ENCODE results near the gene ASB13. TPM values are rescaled to one million over a fixed set of nuclear protein-coding genes. Genes with fewer than 3 reads are reported as not detected.

ASB13 gene
- total RNA-seq, 8 experiments from 2014 or later, result 7.2 to 22.3 (median 10.8) TPM

DNA sequence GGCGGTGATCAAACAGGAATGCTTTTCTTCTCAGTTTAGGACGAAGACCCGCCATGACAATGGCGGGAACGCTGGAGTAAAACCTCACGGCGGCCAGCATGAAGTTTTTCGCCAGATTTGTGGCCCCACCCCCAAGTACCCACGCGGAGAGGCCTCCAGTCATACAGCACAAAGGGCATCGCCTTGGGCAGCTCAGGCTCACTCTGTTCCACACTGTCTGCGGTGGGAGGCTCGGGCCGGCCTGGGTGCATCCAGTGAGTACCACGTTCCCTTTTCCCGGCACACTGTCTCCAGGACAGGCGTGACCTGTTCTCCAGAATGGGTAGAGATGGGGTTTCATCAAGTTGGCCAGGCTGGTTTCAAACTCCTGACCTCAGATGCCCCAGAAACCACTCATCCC, 27.3 kb downstream of the ASB13 start:
- Histone ChIP-seq H3K4me3 (no peak overlapping the region), H3K4me1 (replicated peaks in 1 of 2) (peaks cover 0 to 4% of the 10 kb centered on the region in 2 donors), H3K27ac (no peak overlapping the region)
- no peak for ATAC-seq (replicated peaks in 6 of 8)
- WGBS, 10 experiments, result 84 to 100% (median 95%) methylated on average over 1 to 17 of the region's 17 CpGs; no CpG with 5 or more reads in 2 of the 10 experiments
- in situ Hi-C loops (cut with MboI; ENCODE audit: low pct_unique_long_range_greater_than_20kb in 2 of 9, low sequenced_read_pairs in 9 of 9, unreplicated experiment in 9 of 9), result loop anchor here in 2 of 9 experiments (25.0 kb wide), 1 partner anchor 802 kb away; the partner anchor contains the start of gene AKR1E2 (in 2 of the 2)

- 64 to 90% (median 87%) methylated on average over 2 to 9 of the region's 10 CpGs; no CpG with 5 or more reads in 7 of the 10 experiments for WGBS, 10 experiments
- no peak overlapping the region for H3K27ac ChIP-seq
- in situ Hi-C loops (cut with MboI; ENCODE audit: low pct_unique_long_range_greater_than_20kb in 2 of 9, low sequenced_read_pairs in 9 of 9, unreplicated experiment in 9 of 9), result loop anchor here in 2 of 9 experiments (25.0 kb wide), 1 partner anchor 801 kb away; the partner anchor contains the start of gene AKR1E2 (in 2 of the 2)
- ATAC-seq (replicated peaks in 6 of 8), result no peak
- no peak overlapping the region for H3K4me3 ChIP-seq
- H3K4me1 ChIP-seq (replicated peaks in 1 of 2), result no peaks in the 10 kb centered on the region
Observed at GRCh38 chr10:5638494-5638893, 27.9 kb downstream of the ASB13 start.

DNA sequence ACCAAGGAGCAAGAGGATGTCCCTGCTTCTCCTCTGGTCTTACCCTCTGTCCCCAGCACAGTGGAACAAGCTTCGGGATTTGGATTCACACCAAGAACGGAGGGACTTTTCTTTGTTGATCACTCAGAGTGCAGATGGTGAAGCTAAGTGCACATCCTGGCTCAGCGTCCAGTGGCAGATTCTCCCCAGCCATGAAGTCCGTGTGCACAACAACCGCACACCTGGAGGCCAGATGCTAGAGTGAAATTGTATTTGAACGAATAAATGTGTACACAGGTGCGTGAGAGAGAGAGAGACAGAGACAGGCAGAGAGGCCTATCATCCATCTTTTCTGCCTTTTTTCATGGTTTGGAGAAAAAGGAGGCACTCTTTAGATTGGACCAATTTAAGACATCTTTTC, 31.5 kb downstream of the ASB13 start:
- ATAC-seq (replicated peaks in 6 of 8), result no peak
- H3K4me3 ChIP-seq, result no peak overlapping the region
- in situ Hi-C loops (cut with MboI; ENCODE audit: low pct_unique_long_range_greater_than_20kb in 2 of 9, low sequenced_read_pairs in 9 of 9, unreplicated experiment in 9 of 9), result loop anchor here in 2 of 9 experiments (25.0 kb wide), 1 partner anchor 798 kb away; the partner anchor contains the start of gene AKR1E2 (in 2 of the 2)
- H3K27ac ChIP-seq, result no peak overlapping the region
- H3K4me1 ChIP-seq (replicated peaks in 1 of 2), result peaks cover 0 to 7% of the 10 kb centered on the region in 2 donors
- 6 to 100% (median 84%) methylated on average over 1 to 6 of the region's 7 CpGs; no CpG with 5 or more reads in 2 of the 10 experiments for WGBS, 10 experiments

GRCh38 chr10:5633166-5633749, 33.1 kb downstream of the ASB13 start:
- WGBS, 10 experiments, result 42 to 100% (median 66%) methylated on average over 1 to 6 of the region's 6 CpGs
- Histone ChIP-seq H3K4me3 (no peak overlapping the region), H3K27ac (no peak overlapping the region), H3K4me1 (replicated peaks in 1 of 2) (peaks cover 5 to 15% of the 10 kb centered on the region in 2 donors)
- ATAC-seq (replicated peaks in 6 of 8), result no peak
- in situ Hi-C loops (cut with MboI; ENCODE audit: low pct_unique_long_range_greater_than_20kb in 2 of 9, low sequenced_read_pairs in 9 of 9, unreplicated experiment in 9 of 9), result loop anchor here in 2 of 9 experiments (25.0 kb wide), 1 partner anchor 796 kb away; the partner anchor contains the start of gene AKR1E2 (in 2 of the 2)

DNA sequence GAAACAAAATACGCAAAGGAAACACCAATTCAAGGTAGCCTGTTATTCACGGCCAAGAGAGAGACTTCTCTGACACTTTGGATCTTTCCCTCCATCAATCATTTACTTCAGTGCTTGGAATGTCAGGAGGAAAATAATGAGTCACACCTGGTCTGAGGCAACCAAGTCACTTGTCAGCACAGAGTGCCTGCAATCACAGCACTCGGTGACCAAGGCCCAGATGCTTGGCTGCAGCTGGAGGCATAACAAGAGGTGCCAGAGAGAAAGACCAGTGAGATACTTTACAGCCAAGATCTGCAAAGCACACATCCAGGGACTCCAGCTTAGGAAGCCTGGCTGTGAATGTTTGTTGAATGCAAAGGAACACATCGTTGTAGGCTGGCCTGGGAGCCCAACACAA, 33.9 kb downstream of the ASB13 start:
- in situ Hi-C loops (cut with MboI; ENCODE audit: low pct_unique_long_range_greater_than_20kb in 2 of 9, low sequenced_read_pairs in 9 of 9, unreplicated experiment in 9 of 9), result loop anchor here in 2 of 9 experiments (25.0 kb wide), 1 partner anchor 795 kb away; the partner anchor contains the start of gene AKR1E2 (in 2 of the 2)
- peaks cover 5 to 16% of the 10 kb centered on the region in 2 donors for H3K4me1 ChIP-seq (replicated peaks in 1 of 2)
- ATAC-seq (replicated peaks in 6 of 8), result no peak
- 14 to 80% (median 45%) methylated on average over 1 to 4 of the region's 4 CpGs; no CpG with 5 or more reads in 2 of the 10 experiments for WGBS, 10 experiments
- H3K27ac ChIP-seq, result no peak overlapping the region
- no peak overlapping the region for H3K4me3 ChIP-seq

GRCh38 chr10:5631936-5632335, 34.5 kb downstream of the ASB13 start:
- Histone ChIP-seq H3K4me1 (replicated peaks in 1 of 2) (peaks cover 5 to 16% of the 10 kb centered on the region in 2 donors), H3K27ac (no peak overlapping the region), H3K4me3 (no peak overlapping the region)
- in situ Hi-C loops (cut with MboI; ENCODE audit: low pct_unique_long_range_greater_than_20kb in 2 of 9, low sequenced_read_pairs in 9 of 9, unreplicated experiment in 9 of 9), result loop anchor here in 2 of 9 experiments (25.0 kb wide), 1 partner anchor 795 kb away; the partner anchor contains the start of gene AKR1E2 (in 2 of the 2)
- no peak for ATAC-seq (replicated peaks in 6 of 8)
- 0 to 87% (median 50%) methylated on average over 1 to 8 of the region's 10 CpGs for WGBS, 10 experiments

- Histone ChIP-seq H3K27ac (no peak overlapping the region), H3K4me3 (no peak overlapping the region), H3K4me1 (replicated peaks in 1 of 2) (peaks cover 5 to 16% of the 10 kb centered on the region in 2 donors)
- 72 to 100% (median 93%) methylated on average over 1 to 8 of the region's 8 CpGs; no CpG with 5 or more reads in 2 of the 10 experiments for WGBS, 10 experiments
- in situ Hi-C loops (cut with MboI; ENCODE audit: low pct_unique_long_range_greater_than_20kb in 2 of 9, low sequenced_read_pairs in 9 of 9, unreplicated experiment in 9 of 9), result loop anchor here in 2 of 9 experiments (25.0 kb wide), 1 partner anchor 793 kb away; the partner anchor contains the start of gene AKR1E2 (in 2 of the 2)
- ATAC-seq (replicated peaks in 6 of 8), result no peak
Observed at GRCh38 chr10:5630112-5630436, 36.3 kb downstream of the ASB13 start.

DNA sequence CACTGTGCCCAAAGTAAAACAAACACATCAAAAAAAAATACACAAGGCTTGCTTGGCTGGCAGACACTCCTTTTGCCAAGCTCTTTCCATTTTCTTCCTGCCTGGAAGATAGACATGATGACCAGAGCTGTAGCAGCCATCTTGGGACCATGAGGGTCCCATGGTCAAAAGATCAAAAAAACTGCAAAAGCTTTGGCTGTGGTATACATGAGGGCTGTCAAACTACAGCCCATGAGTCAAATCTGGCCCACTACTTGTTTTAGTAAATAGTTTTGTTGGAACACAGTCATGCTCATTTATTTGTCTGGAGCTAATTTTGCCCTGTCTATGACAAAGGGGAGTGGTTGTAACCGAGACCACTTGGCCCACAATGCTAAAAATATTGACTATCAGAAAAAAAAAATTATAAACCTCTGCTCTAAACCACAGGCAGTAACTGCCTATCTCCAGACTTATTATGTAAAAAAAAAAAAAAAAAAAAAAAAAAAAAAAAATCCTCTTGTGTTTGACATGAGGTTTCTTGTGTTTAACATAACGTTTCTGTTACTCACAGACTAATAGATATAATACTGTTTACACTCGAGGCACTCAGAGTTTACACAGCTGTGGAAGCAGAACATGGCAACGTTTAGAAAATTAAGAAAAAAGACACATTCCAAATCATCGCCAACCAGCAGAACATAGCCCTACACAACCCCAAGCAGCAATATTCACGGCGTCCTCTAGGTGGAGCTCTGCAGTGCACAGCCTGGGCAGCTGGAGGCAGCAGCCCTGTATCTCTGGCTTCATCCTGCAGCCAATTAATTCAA, 36.9 kb downstream of the ASB13 start:
- 0 to 50% (median 21%) methylated on average over 2 to 7 of the region's 7 CpGs for WGBS, 10 experiments
- peak; percentile 55 to 89 (median 67) for ATAC-seq (replicated peaks in 6 of 8)
- in situ Hi-C loops (cut with MboI; ENCODE audit: low pct_unique_long_range_greater_than_20kb in 2 of 9, low sequenced_read_pairs in 9 of 9, unreplicated experiment in 9 of 9), result loop anchor here in 4 of 9 experiments (10.0 to 25.0 kb wide), 4 partner anchors 175 to 792 kb away; partner anchors contain the start of gene AKR1E2 (in 2 of the 4)
- peaks cover 5 to 16% of the 10 kb centered on the region in 2 donors for H3K4me1 ChIP-seq (replicated peaks in 1 of 2)
- no peak overlapping the region for H3K27ac ChIP-seq
- no peak overlapping the region for H3K4me3 ChIP-seq

DNA sequence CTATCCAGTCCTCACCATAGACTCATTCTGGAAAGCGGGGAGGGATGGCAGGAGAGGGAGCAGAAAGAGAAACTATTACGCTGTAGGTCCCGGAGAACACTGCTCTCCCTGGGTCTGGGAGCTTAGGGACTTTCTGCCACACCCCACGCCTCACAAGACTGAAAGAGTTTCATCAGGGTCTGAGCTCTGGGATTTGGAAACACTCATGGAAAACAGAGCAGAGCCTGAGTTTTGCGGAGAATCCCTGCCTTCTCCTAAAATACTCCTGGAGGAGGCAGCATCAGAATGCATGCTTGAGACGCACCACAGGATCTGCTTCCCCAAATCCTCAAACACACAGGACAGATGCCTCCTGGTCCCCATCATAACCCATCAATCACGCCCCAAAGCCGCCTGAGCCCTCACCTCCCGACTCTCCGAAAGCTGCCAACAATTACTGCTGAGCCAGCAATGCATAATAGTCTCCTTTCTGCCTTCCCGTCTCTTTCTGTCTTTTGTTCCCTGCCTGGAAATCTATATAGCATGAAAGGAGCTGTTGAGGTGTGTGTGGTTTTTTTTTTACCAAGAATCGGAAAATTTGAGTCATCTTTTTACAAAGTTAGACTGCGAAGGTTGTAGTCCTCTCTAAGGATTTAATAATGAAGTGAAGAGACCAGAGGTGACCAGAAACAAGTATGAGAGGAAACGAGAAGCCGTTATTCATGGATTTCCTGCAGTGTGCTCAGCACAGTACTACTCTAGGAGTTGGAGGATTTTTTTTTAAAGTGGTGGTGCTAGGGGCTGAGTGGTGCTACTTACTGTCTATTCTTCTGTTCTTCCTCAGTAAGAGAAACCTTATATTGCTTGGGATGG, 37.7 kb downstream of the ASB13 start:
- no peak overlapping the region for H3K27ac ChIP-seq
- peak in 7 of 8 experiments; percentile 21 to 60 (median 46) for ATAC-seq (replicated peaks in 6 of 8)
- peaks cover 5 to 16% of the 10 kb centered on the region in 2 donors for H3K4me1 ChIP-seq (replicated peaks in 1 of 2)
- WGBS, 10 experiments, result 4 to 100% (median 29%) methylated on average over 1 to 12 of the region's 15 CpGs; no CpG with 5 or more reads in 1 of the 10 experiments
- no peak overlapping the region for H3K4me3 ChIP-seq
- in situ Hi-C loops (cut with MboI; ENCODE audit: low pct_unique_long_range_greater_than_20kb in 2 of 9, low sequenced_read_pairs in 9 of 9, unreplicated experiment in 9 of 9), result loop anchor here in 4 of 9 experiments (10.0 to 25.0 kb wide), 4 partner anchors 174 to 791 kb away; partner anchors contain the start of gene AKR1E2 (in 2 of the 4)

- 84 to 100% (median 91%) methylated on average over 1 to 7 of the region's 7 CpGs for WGBS, 10 experiments
- H3K27ac ChIP-seq, result no peak overlapping the region
- no peak overlapping the region for H3K4me3 ChIP-seq
- in situ Hi-C loops (cut with MboI; ENCODE audit: low pct_unique_long_range_greater_than_20kb in 2 of 9, low sequenced_read_pairs in 9 of 9, unreplicated experiment in 9 of 9), result loop anchor here in 4 of 9 experiments (10.0 to 25.0 kb wide), 4 partner anchors 173 to 790 kb away; partner anchors contain the start of gene AKR1E2 (in 2 of the 4)
- H3K4me1 ChIP-seq (replicated peaks in 1 of 2), result peaks cover 5 to 12% of the 10 kb centered on the region in 2 donors
- no peak for ATAC-seq (replicated peaks in 6 of 8)
Observed at GRCh38 chr10:5627486-5628044, 38.8 kb downstream of the ASB13 start.

GRCh38 chr10:5625992-5626777, 40.2 kb downstream of the ASB13 start:
- WGBS, 10 experiments, result 53 to 92% (median 89%) methylated on average over 2 to 12 of the region's 13 CpGs; no CpG with 5 or more reads in 4 of the 10 experiments
- in situ Hi-C loops (cut with MboI; ENCODE audit: low pct_unique_long_range_greater_than_20kb in 2 of 9, low sequenced_read_pairs in 9 of 9, unreplicated experiment in 9 of 9), result loop anchor here in 4 of 9 experiments (10.0 to 25.0 kb wide), 4 partner anchors 171 to 789 kb away; partner anchors contain the start of gene AKR1E2 (in 2 of the 4)
- Histone ChIP-seq H3K4me3 (no peak overlapping the region), H3K4me1 (replicated peaks in 1 of 2) (peaks cover 5 to 12% of the 10 kb centered on the region in 2 donors), H3K27ac (no peak overlapping the region)
- ATAC-seq (replicated peaks in 6 of 8), result peak in 3 of 8 experiments; percentile 39 to 75 (median 41)

Measured in motor neuron (in vitro differentiated cells).